NCI-H2171 (cell line): ENCODE results near the gene POU3F4.

Experiments used
- DNase-seq: peaks from one replicate; lab custom pipeline; 2025; lab: John Stamatoyannopoulos, UW

POU3F4 gene

GRCh38 chrX:83508006-83508405 lies at the start of gene POU3F4:
POU3F4 (plus strand) TSS chrX:83508290; CDS start chrX:83508325, 35 bp downstream.
- no peak for DNase-seq

- DNase-seq, result no peak
These were observed 38.5 kb upstream of the POU3F4 start for GRCh38 chrX:83469551-83469950.

GRCh38 chrX:83495898-83496297 lies 12.2 kb upstream of the POU3F4 start:
- DNase-seq, result no peak

GRCh38 chrX:83501003-83501402 lies 7.1 kb upstream of the POU3F4 start:
- DNase-seq, result no peak

- no peak for DNase-seq
These were observed 6.6 kb upstream of the POU3F4 start for GRCh38 chrX:83501530-83501929.

GRCh38 chrX:83504721-83505479 lies 3.2 kb upstream of the POU3F4 start:
- no peak for DNase-seq

- DNase-seq, result no peak
These were observed 600 bp downstream of the POU3F4 start for GRCh38 chrX:83508526-83509253.

- DNase-seq, result no peak
These were observed 1.2 kb downstream of the POU3F4 start for GRCh38 chrX:83509254-83509801.

- DNase-seq, result no peak
These were observed 2.5 kb downstream of the POU3F4 start for GRCh38 chrX:83510510-83511062.

GRCh38 chrX:83511208-83511607 lies 3.1 kb downstream of the POU3F4 start:
- no peak for DNase-seq

- no peak for DNase-seq
These were observed 4.0 kb downstream of the POU3F4 start for GRCh38 chrX:83512111-83512510.

GRCh38 chrX:83516597-83516996 lies 8.5 kb downstream of the POU3F4 start:
- no peak for DNase-seq

GRCh38 chrX:83521905-83522304 lies 13.8 kb downstream of the POU3F4 start:
- DNase-seq, result no peak

GRCh38 chrX:83529950-83530349 lies 21.9 kb downstream of the POU3F4 start:
- DNase-seq, result no peak

- no peak for DNase-seq
These were observed 27.5 kb downstream of the POU3F4 start for GRCh38 chrX:83535417-83536196.
